Stimulated activated CD4-positive, alpha-beta T cell treated with anti-CD3 and anti-CD28 coated beads, TNF-alpha, amount 100 ng/mL, for 48 hours (primary cell): ENCODE data around the gene PYGL.
"Not testable (repeated sequence)": the region's sequence is repeated elsewhere in the genome, so short reads cannot be mapped to it uniquely, and the experiment has no call there.

Experiments
- DNase-seq, 3 donors: peaks; one replicate each; pipeline ENCODE4 v3.0.0-alpha.2; 2020; ENCODE audit warnings: low read depth in 3 of 3

PYGL gene

GRCh38 chr14:50943943-50944646 is at the start of gene PYGL:
Gene PYGL (minus strand): TSS chr14:50944483. CDS start chr14:50944403, 80 bp downstream.
- DNase-seq, result no peak

- no peak for DNase-seq
Measured at GRCh38 chr14:50985859-50986331, 41.6 kb upstream of the PYGL start.

DNA sequence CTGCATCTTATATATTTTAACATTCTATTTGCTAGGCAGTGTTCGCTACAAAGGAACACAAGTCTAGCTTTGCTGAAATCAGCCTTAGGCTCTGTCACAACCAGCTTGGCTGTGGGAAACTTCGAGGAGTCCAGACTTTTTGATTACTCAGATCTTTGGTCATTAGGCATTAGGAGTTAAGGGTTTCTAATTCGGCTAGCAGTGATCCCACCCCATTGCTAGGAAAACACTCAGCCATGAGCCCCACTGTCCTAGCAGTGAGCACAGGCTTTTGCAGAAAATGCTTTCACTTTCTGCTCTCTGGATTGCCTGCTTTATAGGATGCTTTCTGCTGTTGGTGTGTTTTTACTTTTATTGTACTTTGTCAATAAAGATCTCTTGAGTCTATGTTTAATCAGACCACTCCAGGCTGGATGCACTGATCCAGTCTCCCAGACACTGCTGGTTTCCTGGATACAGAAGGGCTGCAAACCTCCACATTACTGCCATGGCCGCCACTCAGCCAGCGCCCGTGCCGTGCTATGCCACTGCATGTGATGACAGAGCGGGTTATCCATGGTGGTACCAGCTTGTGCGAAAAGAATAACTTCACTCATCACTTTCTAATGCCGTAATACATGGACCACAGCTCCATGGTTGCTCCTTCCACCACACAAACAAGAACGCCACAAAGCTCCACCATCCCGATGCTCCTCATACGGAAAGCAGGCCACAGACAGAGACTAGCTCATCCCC is 41.0 kb upstream of the PYGL start:
- DNase-seq, result no peak

DNA sequence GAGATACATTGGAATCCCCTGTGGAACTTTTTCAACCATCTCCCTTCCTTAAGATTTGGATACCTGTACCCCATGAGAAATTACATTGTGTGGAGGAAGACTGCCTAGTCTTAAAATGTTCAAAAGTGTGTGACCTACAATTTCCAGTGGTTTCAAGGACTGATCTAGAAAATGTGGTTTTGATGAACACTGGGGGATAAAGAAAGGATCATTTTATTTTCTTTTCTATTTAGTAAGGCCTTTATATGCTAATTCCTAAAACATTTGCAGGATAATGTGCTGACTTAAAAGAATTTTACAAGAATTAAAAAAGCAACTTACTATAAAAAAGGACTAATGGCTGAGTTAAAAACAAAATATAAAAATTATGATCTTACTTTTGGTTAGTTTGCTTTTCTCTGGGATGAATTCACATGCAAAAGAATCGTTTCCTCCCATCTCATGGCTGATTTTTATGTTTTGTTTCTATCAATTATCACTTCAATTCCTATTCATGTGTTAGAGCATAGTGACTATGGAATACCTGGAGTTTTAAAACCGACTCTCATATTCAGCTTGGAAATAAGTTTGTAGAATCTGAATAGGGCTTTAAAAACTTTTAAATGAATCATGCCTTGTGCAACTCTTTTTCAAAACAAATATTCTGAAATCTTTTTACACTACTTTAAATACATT is 39.9 kb upstream of the PYGL start:
- DNase-seq, result no peak

DNA sequence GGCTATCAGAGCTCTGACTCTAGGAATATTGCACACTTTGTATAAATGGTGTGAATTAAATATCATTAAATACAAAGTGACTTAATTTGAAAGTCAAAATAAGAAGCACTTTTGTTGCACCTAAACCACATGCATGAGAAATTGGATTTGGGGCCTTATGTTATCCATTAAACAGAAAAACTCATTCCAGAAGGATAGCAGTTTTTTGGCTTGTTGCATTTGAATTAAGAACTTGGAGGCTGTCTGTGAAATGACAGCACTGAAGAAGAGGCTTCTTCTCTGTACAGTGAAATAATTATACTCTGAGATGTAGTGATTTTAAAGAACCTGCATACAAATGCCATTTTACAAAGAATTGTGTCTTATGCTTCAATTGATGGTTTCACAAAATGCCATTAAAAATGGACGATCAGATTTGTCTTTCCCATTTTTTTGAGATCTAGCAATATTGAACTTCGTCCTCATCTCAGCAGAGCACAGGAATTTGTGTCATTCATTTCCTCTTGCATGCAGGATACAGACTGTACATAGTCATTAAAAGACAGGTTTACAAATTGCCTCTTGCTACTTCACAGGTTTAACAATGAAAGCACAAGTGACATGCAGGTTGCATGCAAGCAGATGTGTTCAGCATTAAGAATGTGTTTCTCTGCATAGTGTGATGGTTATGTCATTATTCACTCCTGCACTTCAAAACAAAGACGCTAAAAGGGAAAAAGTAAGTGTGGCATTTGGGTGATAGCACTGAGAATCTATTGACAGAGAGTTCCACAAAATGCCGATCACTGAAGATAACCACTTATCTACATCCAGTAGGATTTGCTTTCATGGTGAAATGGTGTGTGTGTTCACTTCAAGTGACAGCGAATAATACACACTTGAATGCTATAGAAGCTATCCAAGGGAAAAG is 35.9 kb upstream of the PYGL start:
- DNase-seq, result no peak

DNA sequence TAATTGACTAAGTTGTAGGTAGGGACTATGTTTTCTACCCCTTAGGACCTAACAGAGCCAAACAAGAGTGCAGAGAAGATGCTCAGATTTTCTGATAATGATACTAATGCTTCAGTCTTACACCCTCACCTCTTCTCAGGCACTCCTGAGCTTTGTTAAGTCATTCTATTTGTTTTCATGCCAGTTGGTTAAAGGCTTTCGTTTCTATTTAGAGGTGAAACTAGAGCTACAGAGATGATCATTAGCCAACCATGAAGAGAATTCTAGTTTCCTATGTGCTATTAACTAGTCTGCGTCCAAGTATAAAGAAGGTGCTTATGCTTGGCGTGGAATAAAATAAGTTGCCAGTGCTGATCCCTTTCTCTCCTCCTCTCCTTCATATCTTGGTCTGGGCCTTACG is 34.6 kb upstream of the PYGL start:
- DNase-seq, result no peak

- no peak for DNase-seq
Measured at GRCh38 chr14:50978529-50978871, 34.2 kb upstream of the PYGL start.

- no peak for DNase-seq
Measured at GRCh38 chr14:50977863-50978528, 33.7 kb upstream of the PYGL start.

DNA sequence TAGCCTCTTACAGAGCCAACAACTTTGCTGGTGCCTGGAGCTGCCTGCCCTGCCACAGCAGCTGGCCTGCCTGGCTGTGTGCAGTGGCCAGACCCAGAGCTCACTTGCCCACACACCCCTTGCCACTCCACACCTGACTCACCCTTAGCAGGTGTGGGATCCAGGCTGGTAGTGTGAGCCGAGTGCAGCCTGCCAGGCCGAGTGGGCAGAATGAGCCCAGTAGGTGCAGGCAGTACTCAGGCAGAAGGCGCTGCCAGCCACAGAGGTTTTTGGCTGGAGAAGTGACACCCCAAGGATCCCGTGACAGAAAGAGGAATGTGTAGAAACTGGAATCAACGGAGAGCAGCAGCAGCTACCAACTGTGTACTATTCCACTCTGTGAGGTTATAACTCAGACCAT is 29.8 kb upstream of the PYGL start:
- DNase-seq, result no peak

GRCh38 chr14:50972734-50973133 is 28.5 kb upstream of the PYGL start:
- DNase-seq, result no peak

DNA sequence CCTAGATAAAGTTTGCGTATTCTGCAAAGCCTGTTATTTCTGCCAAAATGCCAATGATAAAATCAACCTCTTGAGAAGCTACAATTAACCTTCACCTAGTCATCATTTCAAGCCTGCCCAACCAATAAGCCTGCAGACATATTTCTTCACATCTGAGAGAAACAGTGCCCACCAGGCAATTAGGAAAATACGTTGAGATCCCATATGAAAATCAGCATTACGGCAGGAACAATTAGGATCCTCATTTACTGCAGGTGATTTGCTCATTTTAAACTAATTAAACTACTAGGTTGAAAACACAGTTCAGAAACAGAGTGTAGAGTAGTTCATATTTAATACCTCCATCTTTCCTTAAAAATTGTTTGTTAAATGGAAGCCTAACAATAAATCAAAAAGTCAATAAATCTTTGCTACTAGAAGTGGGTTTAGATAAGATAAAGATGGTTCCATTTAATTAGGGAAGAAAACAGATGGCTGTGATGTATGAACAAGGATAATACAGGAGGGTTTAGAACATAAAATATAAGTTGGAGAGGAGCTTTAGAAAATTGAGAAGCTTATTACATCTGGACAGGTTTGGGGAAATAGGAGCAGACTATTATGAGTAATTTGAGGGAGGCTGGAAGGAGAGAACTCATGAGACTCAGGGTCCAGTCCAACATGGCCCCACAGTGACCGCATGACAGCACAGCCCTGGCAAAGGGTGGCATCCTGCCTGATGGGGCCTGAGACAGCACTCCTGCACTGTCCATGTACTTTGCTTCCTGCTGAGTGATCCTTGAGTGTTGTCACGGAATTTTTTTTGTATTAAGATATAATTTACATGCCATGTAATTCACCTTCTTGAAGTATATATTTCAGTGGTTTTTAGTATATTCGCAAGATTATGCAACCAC is 26.9 kb upstream of the PYGL start:
- DNase-seq, result no peak

DNA sequence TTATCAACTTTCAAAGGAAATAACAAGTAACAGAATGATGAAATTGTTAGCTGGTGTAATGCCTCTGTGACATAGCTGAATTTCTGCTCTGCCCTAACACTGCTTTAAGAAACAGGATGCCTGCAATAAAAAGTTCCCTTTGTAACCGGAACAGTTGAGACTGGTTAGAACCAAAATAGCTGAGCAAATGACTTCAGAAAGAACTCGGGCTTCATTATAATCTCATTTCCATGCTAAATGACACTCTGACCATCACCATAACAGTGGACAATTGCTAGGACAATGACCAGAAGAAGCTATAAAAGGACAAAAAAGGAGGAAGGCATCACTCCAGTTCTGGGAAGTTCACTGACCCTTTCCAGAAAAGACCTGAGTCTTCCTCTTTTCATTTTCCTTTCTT is 23.5 kb upstream of the PYGL start:
- DNase-seq, result no peak

GRCh38 chr14:50967103-50967502 is 22.8 kb upstream of the PYGL start:
- no peak for DNase-seq

DNA sequence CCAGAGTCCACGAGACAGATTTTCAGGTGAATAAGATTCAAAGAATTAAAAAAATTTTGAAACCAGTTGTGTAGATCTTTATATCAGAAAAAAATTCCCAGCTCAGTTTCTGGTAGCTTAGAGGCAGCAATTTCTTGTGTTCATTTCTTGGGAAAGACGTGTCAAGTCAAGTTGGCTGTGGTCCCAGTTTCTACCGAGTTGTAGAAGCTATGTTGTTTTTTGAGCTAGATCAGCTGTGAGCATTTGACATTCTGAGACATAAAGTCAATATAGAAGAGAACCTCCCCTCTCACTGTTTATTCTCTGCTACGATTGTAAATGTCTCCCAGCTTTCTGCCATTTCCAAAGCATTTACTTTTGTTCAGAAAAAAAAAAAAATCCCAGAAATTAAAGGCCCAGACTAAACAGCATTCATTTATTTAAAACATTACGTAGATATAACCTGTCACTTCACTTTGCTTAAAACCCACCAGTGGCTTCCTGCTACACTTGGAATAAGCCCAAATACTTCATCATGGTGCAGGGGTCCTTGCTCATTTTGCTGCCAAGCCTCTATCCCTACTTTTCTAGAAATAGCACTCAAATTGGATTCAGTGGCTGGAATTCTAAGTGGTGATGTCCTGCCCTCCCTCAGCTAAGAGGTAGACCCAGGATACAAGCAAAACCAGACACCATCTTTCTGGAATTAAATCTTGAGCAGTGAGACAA is 20.6 kb upstream of the PYGL start:
- no peak for DNase-seq

DNA sequence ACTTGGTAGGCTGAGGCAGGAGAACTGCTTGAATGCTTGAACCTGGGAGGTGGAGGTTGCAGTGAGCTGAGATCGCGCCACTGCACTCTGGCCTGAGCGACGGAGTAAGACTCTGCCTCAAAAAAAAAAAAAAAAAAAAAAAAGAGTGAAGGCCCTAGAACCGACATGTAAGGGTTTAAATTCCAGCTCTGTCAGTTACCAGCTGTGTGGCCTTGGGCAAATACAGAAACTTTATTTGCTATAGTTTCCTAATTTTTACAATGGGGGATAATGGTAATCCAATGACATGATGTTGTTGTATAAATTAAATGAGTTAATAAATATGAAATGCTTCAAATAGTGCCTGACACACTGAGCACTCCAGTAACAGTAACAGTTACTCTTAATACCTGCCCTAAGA is 19.6 kb upstream of the PYGL start:
- DNase-seq, result no peak

DNA sequence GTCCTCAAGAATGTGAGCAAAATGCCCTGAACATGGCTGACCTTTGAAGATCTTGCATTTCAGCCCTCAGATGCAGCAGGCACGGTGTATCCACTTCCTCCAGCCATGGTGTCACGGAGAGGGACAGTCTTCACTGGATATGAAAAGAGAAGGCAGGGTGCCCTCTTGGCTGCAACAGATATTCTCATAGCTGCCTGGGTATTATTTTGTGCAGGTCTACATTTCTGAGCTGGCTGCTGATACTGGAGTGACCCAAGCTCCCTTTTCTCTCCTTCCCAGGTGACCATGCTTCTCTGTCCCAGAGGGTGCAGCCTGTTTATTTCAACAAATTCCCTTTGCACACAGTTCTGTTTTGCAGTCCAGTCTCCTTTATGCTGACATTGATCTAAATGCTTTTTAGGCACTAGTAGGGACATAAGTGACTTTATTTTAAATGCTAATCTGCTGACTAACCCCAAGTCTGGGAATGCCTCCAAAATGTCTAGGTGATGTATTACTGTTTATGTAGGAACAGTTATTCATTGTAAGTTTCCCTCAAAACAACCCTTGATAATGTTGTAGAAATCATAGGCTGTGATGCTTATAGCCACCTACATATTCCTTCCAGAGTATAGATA is 17.4 kb upstream of the PYGL start:
- DNase-seq, result no peak

GRCh38 chr14:50957296-50957695 is 13.0 kb upstream of the PYGL start:
- DNase-seq, result no peak

GRCh38 chr14:50956421-50956820 is 12.1 kb upstream of the PYGL start:
- DNase-seq, result not testable (repeated sequence)

DNA sequence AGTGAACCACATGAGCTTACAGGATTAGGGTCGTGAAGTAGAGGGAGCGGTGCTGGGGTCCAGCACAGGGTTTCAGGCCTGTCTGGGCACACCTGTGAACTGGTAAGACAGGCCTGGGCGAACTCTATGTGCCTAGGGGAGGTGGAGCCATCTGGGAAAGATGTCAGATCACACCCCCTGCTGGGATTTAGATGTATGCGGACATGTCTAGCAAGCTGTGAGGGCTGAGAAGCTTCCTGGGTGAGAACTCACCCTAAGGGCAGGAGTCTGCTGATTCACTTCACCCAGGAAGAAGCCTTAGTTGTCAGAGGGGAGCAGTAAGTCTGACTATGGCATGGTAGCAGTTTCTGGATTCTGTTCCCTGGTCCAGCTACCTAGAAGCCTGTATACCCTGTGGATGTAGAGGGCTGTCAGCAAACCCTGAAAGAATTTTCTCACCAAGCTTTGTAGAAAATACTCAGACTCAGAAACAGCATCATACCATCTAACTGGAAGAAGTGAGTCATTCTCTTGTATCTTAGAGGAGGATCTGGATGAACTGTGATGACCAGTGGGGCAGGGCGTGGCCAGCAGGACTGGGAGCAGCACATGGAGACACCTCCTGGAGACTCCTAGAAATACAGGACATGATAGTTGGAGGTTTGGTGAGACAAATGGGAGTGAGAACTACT is 11.2 kb upstream of the PYGL start:
- peak in 2 of 3 donors; percentile 11 to 51 for DNase-seq
